Spleen (tissue), 7 donors: Measurements from ENCODE around the gene STAT4.

Source experiments
- POLR2A ChIP-seq, 3 donors: fragments of 450-650 bp; IDR thresholded peaks; one replicate each; pipeline ENCODE4 v1.5.1; 2017; ENCODE audit warnings: antibody characterized with exemption in 3 of 3, mild to moderate bottlenecking in 1 of 3
- POLR2AphosphoS5 ChIP-seq, 3 donors: sonication (generic); formaldehyde crosslinking; IDR thresholded peaks; one replicate each; pipeline ENCODE4 v1.5.1; 2017; ENCODE audit warnings: antibody characterized with exemption in 3 of 3
- TF ChIP-seq, protein P1 (sequence below), 11 experiments: fragments of 200-600 bp in 7 of 11; fragments of 450-650 bp in 4 of 11; sonication (generic) in 4 of 11; IDR thresholded peaks in 8 of 11; conservative IDR thresholded peaks in 3 of 11; 1 replicate in 7 of 11; 2 replicates in 4 of 11; pipeline versions ENCODE4 v1.4.0 to v1.8.0; 2016 to 2021; ENCODE audit warnings: antibody characterized with exemption in 11 of 11, inconsistent platforms in 4 of 11, mild to moderate bottlenecking in 1 of 11
- donor health status: DM: no; HTN: no; CAD: no; lungs with moderate emphysema.
- donor health status: DM: no; HTN: no; CAD: no.
- donor health status: DM: no; HTN: no; CAD: no.

DNA sequence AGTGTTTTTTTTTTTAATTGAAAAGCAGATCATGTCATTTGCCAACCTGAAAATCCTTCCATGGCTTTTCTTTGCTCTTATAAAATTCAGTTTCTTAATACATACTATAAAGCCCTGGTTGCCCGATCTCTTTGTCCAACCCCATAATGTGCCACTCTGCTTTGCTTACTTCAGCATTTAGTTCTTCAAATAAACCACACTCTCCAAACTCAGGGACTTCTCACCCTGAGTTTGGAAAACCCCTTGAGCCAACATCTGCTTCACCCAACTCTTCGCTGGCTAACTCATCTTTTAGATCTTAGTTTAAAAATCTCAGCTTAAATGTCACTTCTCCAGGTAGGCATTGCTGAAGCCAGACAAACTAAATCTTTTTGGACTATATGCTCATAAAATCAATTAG is 135.6 kb downstream of the STAT4 start:
- TF ChIP-seq, protein P1, sequence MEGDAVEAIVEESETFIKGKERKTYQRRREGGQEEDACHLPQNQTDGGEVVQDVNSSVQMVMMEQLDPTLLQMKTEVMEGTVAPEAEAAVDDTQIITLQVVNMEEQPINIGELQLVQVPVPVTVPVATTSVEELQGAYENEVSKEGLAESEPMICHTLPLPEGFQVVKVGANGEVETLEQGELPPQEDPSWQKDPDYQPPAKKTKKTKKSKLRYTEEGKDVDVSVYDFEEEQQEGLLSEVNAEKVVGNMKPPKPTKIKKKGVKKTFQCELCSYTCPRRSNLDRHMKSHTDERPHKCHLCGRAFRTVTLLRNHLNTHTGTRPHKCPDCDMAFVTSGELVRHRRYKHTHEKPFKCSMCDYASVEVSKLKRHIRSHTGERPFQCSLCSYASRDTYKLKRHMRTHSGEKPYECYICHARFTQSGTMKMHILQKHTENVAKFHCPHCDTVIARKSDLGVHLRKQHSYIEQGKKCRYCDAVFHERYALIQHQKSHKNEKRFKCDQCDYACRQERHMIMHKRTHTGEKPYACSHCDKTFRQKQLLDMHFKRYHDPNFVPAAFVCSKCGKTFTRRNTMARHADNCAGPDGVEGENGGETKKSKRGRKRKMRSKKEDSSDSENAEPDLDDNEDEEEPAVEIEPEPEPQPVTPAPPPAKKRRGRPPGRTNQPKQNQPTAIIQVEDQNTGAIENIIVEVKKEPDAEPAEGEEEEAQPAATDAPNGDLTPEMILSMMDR (IDR thresholded peaks at IDR 0.05 in 8 of 11, conservative IDR thresholded peaks at IDR 0.05 in 3 of 11): no peak
- TF ChIP-seq POLR2AphosphoS5 (IDR thresholded peaks at IDR 0.05): no peak
- no peak for TF ChIP-seq POLR2A (IDR thresholded peaks at IDR 0.05)
